ENCODE data around the gene CRTAC1.

DNA sequence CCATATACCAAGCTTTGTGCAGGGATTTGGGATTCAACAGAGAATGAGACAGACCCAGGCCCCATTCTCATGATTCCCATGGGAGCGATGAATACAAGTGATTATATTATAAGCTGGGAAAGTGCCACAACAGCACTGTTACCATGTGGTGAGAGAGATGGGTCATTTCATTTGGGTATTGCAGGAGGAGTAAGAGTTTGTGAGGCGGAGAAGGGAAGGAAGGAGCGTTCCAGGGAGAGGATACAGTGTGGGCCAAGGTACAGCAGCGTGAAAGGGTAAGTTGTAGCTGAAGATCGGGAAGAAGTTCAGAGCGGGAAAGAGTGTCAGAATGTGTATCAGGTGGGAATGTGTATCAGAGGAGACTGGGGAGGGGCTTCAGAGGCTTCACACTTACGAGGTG is 142.3 kb downstream of the CRTAC1 start:
- TF ChIP-seq, protein P1, sequence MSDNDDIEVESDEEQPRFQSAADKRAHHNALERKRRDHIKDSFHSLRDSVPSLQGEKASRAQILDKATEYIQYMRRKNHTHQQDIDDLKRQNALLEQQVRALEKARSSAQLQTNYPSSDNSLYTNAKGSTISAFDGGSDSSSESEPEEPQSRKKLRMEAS (IDR thresholded peaks at IDR 0.05; ENCODE audit: insufficient read depth, insufficient read length): no peak
- TF ChIP-seq EZH2 (IDR thresholded peaks at IDR 0.05; ENCODE audit: borderline replicate concordance, low read depth, low read length, severe bottlenecking) (no peak), POLR2A (IDR thresholded peaks at IDR 0.05; ENCODE audit: low read depth, low read length) (no peak)
- TF ChIP-seq, protein P2, sequence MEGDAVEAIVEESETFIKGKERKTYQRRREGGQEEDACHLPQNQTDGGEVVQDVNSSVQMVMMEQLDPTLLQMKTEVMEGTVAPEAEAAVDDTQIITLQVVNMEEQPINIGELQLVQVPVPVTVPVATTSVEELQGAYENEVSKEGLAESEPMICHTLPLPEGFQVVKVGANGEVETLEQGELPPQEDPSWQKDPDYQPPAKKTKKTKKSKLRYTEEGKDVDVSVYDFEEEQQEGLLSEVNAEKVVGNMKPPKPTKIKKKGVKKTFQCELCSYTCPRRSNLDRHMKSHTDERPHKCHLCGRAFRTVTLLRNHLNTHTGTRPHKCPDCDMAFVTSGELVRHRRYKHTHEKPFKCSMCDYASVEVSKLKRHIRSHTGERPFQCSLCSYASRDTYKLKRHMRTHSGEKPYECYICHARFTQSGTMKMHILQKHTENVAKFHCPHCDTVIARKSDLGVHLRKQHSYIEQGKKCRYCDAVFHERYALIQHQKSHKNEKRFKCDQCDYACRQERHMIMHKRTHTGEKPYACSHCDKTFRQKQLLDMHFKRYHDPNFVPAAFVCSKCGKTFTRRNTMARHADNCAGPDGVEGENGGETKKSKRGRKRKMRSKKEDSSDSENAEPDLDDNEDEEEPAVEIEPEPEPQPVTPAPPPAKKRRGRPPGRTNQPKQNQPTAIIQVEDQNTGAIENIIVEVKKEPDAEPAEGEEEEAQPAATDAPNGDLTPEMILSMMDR (IDR thresholded peaks at IDR 0.05; ENCODE audit: extremely low read depth in 1 of 2, insufficient read depth in 1 of 2, low read depth in 1 of 2, low read length in 2 of 2): no peak
